K562 (cell line): ENCODE measurements around the gene MYH11. TPM values are rescaled to one million over a fixed set of nuclear protein-coding genes. Genes with fewer than 3 reads are reported as not detected.
A peak's percentile ranks its signal among the peaks of the same experiment; 100 is the strongest.

Experiments
- ATAC-seq: fragments of 200-7000 bp; cut with Tn5 transposase; 3 replicates; pipeline ENCODE4 v1.9.1; 2020; ENCODE audit warnings: moderate library complexity
- BruUV-seq: library from RNA; stranded (reverse); fragments of 400-500 nt; replicated peaks from 2 replicates; lab custom pipeline; 2021; lab: Mats Ljungman, UMichigan
- CTCF ChIA-PET: fragments of 300-600 bp; formaldehyde crosslinking; extraction: SDS; loops from one replicate; lab custom pipeline; 2021; ENCODE audit warnings: low intra/inter-chr PET ratio; lab: Yijun Ruan, JAX
- POLR2A ChIA-PET: fragments of 300-600, 350-650 bp; sonication (Branson Sonifier 250); formaldehyde crosslinking; extraction: SDS; loops from one replicate; lab custom pipeline; 2021; ENCODE audit warnings: antibody characterized with exemption, inconsistent platforms; lab: Yijun Ruan, JAX
- DNase-seq, 4 experiments: peaks; one replicate each; pipeline versions ENCODE4 v3.0.0 to v3.0.0-alpha.2; 2011 to 2018; ENCODE audit warnings: low spot score in 3 of 4, mixed read lengths in 3 of 4; ENCODE audit errors: extremely low read depth in 1 of 4
- FAIRE-seq: peaks from 2 replicates; lab custom pipeline; 2011; peaks lifted over from hg19 to GRCh38; lab: Jason Lieb, UNC
- H2AFZ ChIP-seq: 2 replicates; pipeline ENCODE4 v1.6.0; 2011; ENCODE audit warnings: low read depth, low read length, control low read depth, inconsistent platforms
- H3K27ac ChIP-seq: fragments of 200-600 bp; 3 replicates; pipeline ENCODE4 v1.8.0; 2011; ENCODE audit warnings: low read depth, mild to moderate bottlenecking, control low read depth, inconsistent platforms, low read length, moderate library complexity, mixed read lengths; ENCODE audit errors: extremely low read depth
- H3K27me3 ChIP-seq, 2 experiments: fragments of 300-600 bp in 1 of 2; 2 replicates in 1 of 2; 3 replicates in 1 of 2; pipeline versions ENCODE4 v1.6.0 to v1.8.0; 2011; ENCODE audit warnings: inconsistent platforms in 2 of 2, low read length in 2 of 2, mild to moderate bottlenecking in 1 of 2, mixed read lengths in 1 of 2, moderate library complexity in 1 of 2; ENCODE audit not compliant: control insufficient read depth in 2 of 2, insufficient read depth in 2 of 2
- H3K36me3 ChIP-seq: fragments of 300-600 bp; 3 replicates; pipeline ENCODE4 v1.8.0; 2011; ENCODE audit warnings: mild to moderate bottlenecking, low read length, inconsistent platforms; ENCODE audit not compliant: control insufficient read depth, insufficient read depth
- H3K4me1 ChIP-seq, 2 experiments: fragments of 200-600 bp in 1 of 2; replicated peaks in 1 of 2; 2 replicates in 1 of 2; 3 replicates in 1 of 2; pipeline versions ENCODE4 v1.5.1 to v1.8.0; 2011; ENCODE audit warnings: inconsistent platforms in 2 of 2, low read length in 2 of 2, mild to moderate bottlenecking in 1 of 2, mixed read lengths in 1 of 2, moderate library complexity in 1 of 2; ENCODE audit not compliant: control insufficient read depth in 2 of 2, insufficient read depth in 2 of 2
- H3K4me2 ChIP-seq: 2 replicates; pipeline ENCODE4 v1.6.1; 2011; ENCODE audit warnings: low read length, control low read depth, inconsistent platforms, mixed read lengths; ENCODE audit not compliant: insufficient read depth
- H3K4me3 ChIP-seq: fragments of 200-600 bp; sonication (generic), shearing (Covaris generic); 2 replicates; pipeline ENCODE4 v1.5.1; 2016; ENCODE audit warnings: control low read depth, inconsistent platforms
- H3K79me2 ChIP-seq: fragments of 200-600 bp; 3 replicates; pipeline ENCODE4 v1.8.0; 2011; ENCODE audit warnings: low read length, inconsistent platforms; ENCODE audit not compliant: control insufficient read depth, insufficient read depth
- H3K9ac ChIP-seq, 2 experiments: 2 replicates each; pipeline versions ENCODE4 v1.6.0 to v1.6.1; 2011; ENCODE audit warnings: low read depth in 2 of 2, low read length in 2 of 2, control low read depth in 1 of 2, inconsistent platforms in 1 of 2, mild to moderate bottlenecking in 1 of 2, mixed read lengths in 1 of 2; ENCODE audit not compliant: insufficient read depth in 1 of 2
- H3K9me1 ChIP-seq: one replicate; pipeline ENCODE4 v1.6.0; 2011; ENCODE audit warnings: inconsistent platforms, mild to moderate bottlenecking, low read length, moderate library complexity; ENCODE audit not compliant: control insufficient read depth, insufficient read depth
- H3K9me3 ChIP-seq: replicated peaks from 2 replicates; pipeline ENCODE4 v1.5.1; 2011; ENCODE audit warnings: low read depth, low read length, inconsistent platforms; ENCODE audit not compliant: control insufficient read depth, insufficient read depth
- H4K20me1 ChIP-seq: replicated peaks from 2 replicates; pipeline ENCODE4 v1.6.1; 2011; ENCODE audit warnings: low read length, inconsistent platforms, mixed read lengths; ENCODE audit not compliant: control insufficient read depth, insufficient read depth
- CBFA2T3 ChIP-seq: fragments of 450-650 bp; IDR thresholded peaks from 2 replicates; pipeline ENCODE4 v1.6.1; 2017
- ESRRA ChIP-seq: fragments of 450-650 bp; IDR thresholded peaks from 2 replicates; pipeline ENCODE4 v1.6.1; 2014; ENCODE audit warnings: low read depth, mild to moderate bottlenecking, moderate library complexity, borderline replicate concordance
- FOXO4 ChIP-seq: fragments of 450-650 bp; formaldehyde crosslinking; IDR thresholded peaks from 2 replicates; pipeline ENCODE4 v1.4.0; 2020; ENCODE audit warnings: mild to moderate bottlenecking, moderate library complexity
- GTF2E2 ChIP-seq: fragments of 200-800 bp; sonication (Bioruptor generic); IDR thresholded peaks from 2 replicates; pipeline ENCODE4 v1.6.1; 2016; ENCODE audit warnings: missing genetic modification characterization, missing compliant biosample characterization
- KDM1A ChIP-seq, 2 experiments: fragments of 450-650 bp; IDR thresholded peaks; 2 replicates each; pipeline ENCODE4 v1.6.1; 2016; ENCODE audit warnings: mild to moderate bottlenecking in 2 of 2
- MCM2 ChIP-seq: fragments of 450-650 bp; IDR thresholded peaks from 2 replicates; pipeline ENCODE4 v1.6.1; 2017; ENCODE audit warnings: low read depth, mild to moderate bottlenecking
- MTA3 ChIP-seq: fragments of 450-650 bp; formaldehyde crosslinking; IDR thresholded peaks from 2 replicates; pipeline ENCODE4 v1.6.1; 2017; ENCODE audit warnings: mild to moderate bottlenecking, borderline replicate concordance
- PHB2 ChIP-seq: fragments of 450-650 bp; IDR thresholded peaks from 2 replicates; pipeline ENCODE4 v1.6.1; 2017; ENCODE audit warnings: low read depth
- PHF21A ChIP-seq: fragments of 450-650 bp; IDR thresholded peaks from 2 replicates; pipeline ENCODE4 v1.6.1; 2017; ENCODE audit warnings: low read depth, borderline replicate concordance
- SIRT6 ChIP-seq: IDR thresholded peaks from one replicate; pipeline ENCODE4 v1.6.1; 2012; ENCODE audit warnings: low read depth, mild to moderate bottlenecking, control low read depth, inconsistent platforms, low read length, moderate library complexity
- XRCC4 ChIP-seq: IDR thresholded peaks from one replicate; pipeline ENCODE4 v1.6.1; 2011; ENCODE audit not compliant: insufficient read depth, insufficient read length; ENCODE audit errors: extremely low read depth
- ZNF12 ChIP-seq: sonication (generic); formaldehyde crosslinking; IDR thresholded peaks from 2 replicates; pipeline ENCODE4 v1.4.0; 2020; ENCODE audit warnings: mild to moderate bottlenecking, missing genetic modification reagents
- ZNF740 ChIP-seq, 3 experiments: fragments of 200-800 bp in 1 of 3; sonication (Bioruptor generic) in 1 of 3; sonication (generic) in 1 of 3; formaldehyde crosslinking in 1 of 3; IDR thresholded peaks; 2 replicates each; pipeline versions ENCODE4 v1.6.1 to v1.8.0; 2016 to 2022; ENCODE audit warnings: mild to moderate bottlenecking in 2 of 3, missing compliant biosample characterization in 2 of 3, missing genetic modification characterization in 2 of 3, missing genetic modification reagents in 1 of 3
- WGBS: fragments of 100-300 bp; shearing (Covaris generic); methylation state at CpG from one replicate; pipeline ENCODE4 v1.1.6; 2016; ENCODE audit warnings: low coverage, mixed read lengths; ENCODE audit not compliant: insufficient coverage; ENCODE audit errors: missing lambda C conversion rate; 5-methylcytosine and 5-hydroxymethylcytosine counted together
- in situ Hi-C: fragments of 300-500 bp; cut with MboI; formaldehyde crosslinking; loops from 4 replicates; pipeline ENCODE4 v1.15.0; 2018; ENCODE audit warnings: inconsistent platforms, mixed read lengths
- intact Hi-C: fragments of 100-400 bp; cut with micrococcal nuclease; formaldehyde crosslinking; loops from 2 replicates; pipeline ENCODE4 v1.14.2; 2022
- polyA plus RNA-seq, 8 experiments: library from polyadenylated mRNA; depleted of rRNA in 4 of 8; stranded (reverse) in 5 of 8; unstranded in 3 of 8; fragments of >200 nt; fragmentation: Nextera tagmentation in 2 of 8; fragmentation: Illumina TruSeq in 1 of 8; extraction: Ambion mirVana in 2 of 8; extraction: Trizol in 1 of 8; gene quantifications; 2 replicates each; pipeline versions ENCODE4 v1.2.1 to v1.2.3, GENCODE V29; 2011 to 2014; ENCODE audit warnings: inconsistent platforms in 1 of 8, missing spikeins in 1 of 8
- total RNA-seq, 7 experiments: library from RNA; depleted of rRNA in 6 of 7; stranded (reverse); fragments of >200 nt in 6 of 7; fragmentation: Illumina TruSeq in 2 of 7; extraction: Trizol in 2 of 7; gene quantifications; 2 replicates each; pipeline versions ENCODE4 v1.2.1 to v1.2.3, GENCODE V29; 2011 to 2021; ENCODE audit warnings: low replicate concordance in 1 of 7

MYH11 gene
- total and polyA plus RNA-seq, 9 of the 15 experiments (the other 6 are each of a cell fraction or from before 2014, with no cell fraction given): 0.05 to 0.47 (median 0.08) TPM; not detected in 5

GRCh38 chr16:15856182-15856581, 646 bp downstream of the MYH11 start:
- POLR2A ChIA-PET: no interaction called here

GRCh38 chr16:15855704-15856003, 1.2 kb downstream of the MYH11 start:
- H2AFZ ChIP-seq: no peak overlapping the region
- no peaks in the 10 kb centered on the region for H3K9me1 ChIP-seq
- no peaks in the 10 kb centered on the region for H3K36me3 ChIP-seq
- no peak overlapping the region for H3K4me2 ChIP-seq
- ATAC-seq (no peak), DNase-seq (no peak), FAIRE-seq (no peak)
- no peak overlapping the region for H3K27ac ChIP-seq
- WGBS: 7% methylated on average over 5 of the region's 5 CpGs
- TF ChIP-seq ZNF12 (CRISPR knock-in tag) (no peak), ZNF740 (CRISPR knock-in tag; IDR thresholded peaks at IDR 0.05) (no peak), ZNF740 (tag; IDR thresholded peaks at IDR 0.05) (no peak), FOXO4 (CRISPR knock-in tag) (no peak), XRCC4 (no peak), GTF2E2 (tag) (no peak), MTA3 (no peak)
- no peaks in the 10 kb centered on the region for H3K9me3 ChIP-seq
- no TSS peak for BruUV-seq
- no peaks in the 10 kb centered on the region for H4K20me1 ChIP-seq
- no peaks in the 10 kb centered on the region for H3K79me2 ChIP-seq
- in situ Hi-C loops (no loop called here), intact Hi-C loops (no loop called here)
- POLR2A ChIA-PET: no interaction called here
- peaks cover 33 to 57% of the 10 kb centered on the region in 2 experiments for H3K27me3 ChIP-seq
- CTCF ChIA-PET: no interaction called here
- no peak overlapping the region for H3K4me3 ChIP-seq
- peaks cover 0 to 13% of the 10 kb centered on the region in 2 experiments; a peak in 2 of 5 replicates for H3K4me1 ChIP-seq
- H3K9ac ChIP-seq: no peak overlapping the region

More at GRCh38 chr16:15856182-15856581, 646 bp downstream of the MYH11 start:
- Histone ChIP-seq H3K4me3 (no peak overlapping the region), H3K27ac (no peak overlapping the region), H2AFZ (no peak overlapping the region), H3K4me2 (no peak overlapping the region), H3K4me1 (peaks cover 0 to 13% of the 10 kb centered on the region in 2 experiments; a peak in 2 of 5 replicates), H3K79me2 (no peaks in the 10 kb centered on the region), H3K36me3 (no peaks in the 10 kb centered on the region), H3K27me3 (peaks cover 31 to 52% of the 10 kb centered on the region in 2 experiments), H3K9ac (no peak overlapping the region), H3K9me3 (no peaks in the 10 kb centered on the region), H4K20me1 (no peaks in the 10 kb centered on the region), H3K9me1 (no peaks in the 10 kb centered on the region)
- FAIRE-seq (no peak), DNase-seq (no peak), ATAC-seq (no peak)
- CTCF ChIA-PET: no interaction called here
- no TSS peak for BruUV-seq
- in situ Hi-C loops: no loop called here
- intact Hi-C loops: no loop called here
- WGBS: 0% methylated on average over 2 of the region's 2 CpGs
- TF ChIP-seq SIRT6 (no peak), PHB2 (no peak), MCM2 (no peak), KDM1A (IDR thresholded peaks at IDR 0.05) (peak in 1 of 2 experiments; percentile 21; a peak in 1 of 4 replicates), CBFA2T3 (peak; percentile 33; the same call in 1 of the 2 replicates), PHF21A (peak; percentile 61; the same call in 1 of the 2 replicates), ESRRA (no peak)
